HG03025 (cell line): ENCODE measurements around the gene OGDH.
A peak's percentile ranks its signal among the peaks of the same experiment; 100 is the strongest.
"Not testable (repeated sequence)": the region's sequence is repeated elsewhere in the genome, so short reads cannot be mapped to it uniquely, and the experiment has no call there.

Source experiments
- ATAC-seq: cut with Tn5 transposase; IDR thresholded peaks from one replicate; pipeline ENCODE4 v1.9.1; 2021; ENCODE audit warnings: mild to moderate bottlenecking, moderate library complexity; ENCODE audit not compliant: unreplicated experiment, low FRiP score

OGDH gene

DNA sequence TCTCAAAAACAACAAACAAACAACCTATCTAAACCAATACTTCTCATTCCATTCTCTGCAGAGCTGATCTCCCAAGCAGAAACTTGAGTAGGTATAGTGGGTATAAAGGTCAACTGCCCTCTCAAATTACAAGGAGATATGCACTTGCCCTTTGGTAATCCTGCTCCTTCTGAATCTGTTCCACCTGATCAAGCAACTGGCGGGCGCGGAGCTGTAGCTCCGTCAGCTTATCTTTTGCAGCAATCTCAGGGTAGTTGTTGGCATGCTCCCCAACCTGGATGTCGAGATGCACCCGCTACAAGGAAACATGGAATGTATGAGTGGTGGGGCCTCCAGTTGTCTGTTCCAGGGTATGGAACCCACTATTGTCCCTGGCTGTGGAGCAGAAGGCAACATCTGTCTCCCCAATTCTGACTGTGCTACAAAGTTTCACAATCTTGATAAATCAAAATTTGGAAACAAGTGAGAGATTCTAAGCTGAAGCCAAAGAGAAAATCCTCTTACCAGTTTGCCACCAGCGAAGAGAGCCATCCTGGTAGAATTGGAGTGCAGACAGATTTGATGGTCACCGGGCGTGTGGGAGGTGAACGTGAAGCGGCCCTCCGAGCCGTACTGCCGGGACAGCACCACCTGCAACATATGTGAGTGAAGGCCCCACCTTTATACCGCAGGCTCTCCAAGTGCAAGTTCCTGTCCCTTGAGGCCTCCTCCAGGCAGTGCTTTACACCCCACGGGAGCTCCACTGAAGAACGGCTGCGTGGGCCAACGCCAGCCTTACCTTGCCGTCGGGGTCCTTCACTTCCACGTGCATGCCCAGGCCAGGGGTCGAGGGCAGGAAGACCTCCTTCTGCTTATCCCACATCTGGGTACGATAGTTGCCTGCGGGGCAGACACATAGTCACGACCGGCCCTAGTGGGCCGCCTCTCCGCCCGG, 25.2 kb upstream of the OGDH start:
- peak; percentile 28 for ATAC-seq

DNA sequence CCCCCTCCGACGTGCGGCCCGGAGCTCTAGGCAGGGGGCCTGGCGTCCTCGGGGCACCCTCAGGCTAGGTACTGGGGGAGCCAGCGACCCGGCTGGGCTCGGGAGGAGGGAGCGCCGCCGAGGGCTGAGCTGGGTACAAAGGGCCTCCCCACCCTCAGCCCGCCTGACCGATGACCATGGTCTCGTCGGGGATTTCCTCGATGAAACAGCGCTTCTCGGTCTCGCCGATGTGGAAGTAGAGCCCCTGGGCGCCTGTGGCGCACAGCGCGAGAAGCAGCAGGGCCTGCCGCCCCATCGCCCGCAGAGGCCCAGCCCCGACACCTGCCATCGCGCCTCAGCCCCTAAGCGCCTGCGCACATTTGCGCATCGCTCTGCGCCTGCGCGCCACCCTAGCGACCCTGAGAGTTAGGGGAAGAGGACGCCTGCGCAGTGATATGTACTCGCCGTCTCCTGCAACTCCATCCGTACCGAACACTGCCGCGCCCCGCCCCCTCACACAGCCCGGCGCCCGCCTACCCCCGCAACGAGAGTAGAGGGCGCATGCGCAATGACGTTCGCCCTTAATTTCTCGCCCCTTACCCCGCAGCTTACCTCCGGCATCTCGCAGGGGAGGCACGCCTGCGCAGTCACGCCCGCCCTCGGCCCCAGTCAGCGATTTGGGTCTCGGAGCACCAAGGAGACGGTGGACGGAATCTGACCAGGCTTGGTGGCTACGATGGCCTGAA, 24.4 kb upstream of the OGDH start, which contains the start of gene TMED4:
TSS of gene TMED4 (minus strand) at position 353 of the 725 bp plus-strand sequence. CDS start at position 328, 25 bp downstream.
- peak; percentile 76 for ATAC-seq

DNA sequence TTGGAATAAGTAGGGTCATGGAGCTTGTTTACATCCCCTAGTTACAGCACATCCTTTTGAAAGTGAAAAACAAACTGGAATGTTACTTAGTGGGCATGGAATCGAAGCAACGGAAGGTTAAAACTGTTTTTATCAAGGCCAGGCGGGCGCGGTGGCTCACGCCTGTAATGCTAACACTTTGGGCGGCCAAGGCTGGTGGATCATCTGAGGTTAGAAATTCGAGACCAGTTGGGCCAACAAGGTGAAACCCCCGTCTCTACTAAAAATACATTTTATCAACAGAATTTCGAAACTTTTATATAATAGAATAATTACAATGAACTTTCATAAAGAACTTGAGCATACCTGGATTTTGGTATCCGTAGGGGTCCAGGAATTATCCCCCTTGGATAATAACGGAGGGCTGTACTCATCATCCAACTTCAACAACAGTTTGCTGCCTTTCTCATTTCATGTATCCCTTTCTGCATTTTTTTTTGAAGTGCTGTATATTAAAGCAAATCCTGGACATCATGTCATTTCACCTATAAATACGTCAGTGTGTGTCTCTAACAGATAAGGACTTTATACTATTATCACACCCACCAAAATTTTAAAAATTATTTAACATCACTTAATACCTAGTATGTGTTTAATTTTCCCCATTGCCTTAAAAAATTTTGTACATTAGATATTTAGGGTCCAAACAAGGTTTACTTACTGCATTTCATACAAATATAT, 23.1 kb upstream of the OGDH start:
- ATAC-seq, result no peak

DNA sequence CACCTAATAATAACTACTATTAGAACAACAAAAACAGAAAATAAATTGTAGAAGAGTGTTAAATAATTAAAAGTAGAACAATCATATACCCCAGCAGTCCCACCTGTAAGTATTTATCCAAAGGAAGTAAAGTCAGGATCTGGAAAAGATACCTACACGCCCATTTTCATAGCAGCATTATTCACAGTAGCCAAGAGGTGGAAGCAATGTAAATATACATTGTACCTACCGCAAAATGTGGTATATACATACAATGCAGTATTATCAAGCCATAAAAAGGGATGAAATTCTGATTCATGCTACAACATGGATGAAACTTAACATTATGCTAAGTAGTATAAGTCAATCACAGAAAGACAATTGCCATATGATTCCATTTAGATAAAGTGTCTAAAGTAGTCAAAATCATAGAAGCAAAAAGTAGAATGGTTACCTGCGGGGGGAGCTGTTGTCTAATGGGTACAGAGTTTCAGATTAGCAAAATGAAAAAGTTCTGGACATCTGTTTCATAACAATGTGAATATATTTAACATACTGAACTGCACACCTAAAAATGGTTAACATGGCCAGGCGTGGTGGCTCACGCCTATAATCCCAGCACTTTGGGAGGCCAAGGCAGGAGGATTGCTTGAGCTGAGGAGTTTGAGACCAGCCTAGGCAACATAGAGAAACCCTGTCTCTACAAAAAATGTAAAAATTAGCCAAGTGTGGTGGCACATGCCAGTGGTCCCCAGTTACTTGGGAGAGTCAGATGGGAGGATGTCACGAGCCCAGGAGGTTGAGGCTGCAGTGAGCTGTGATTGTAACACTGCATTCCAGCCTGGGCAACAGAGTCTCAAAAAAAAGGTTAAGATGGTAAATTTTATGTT, 18.4 kb upstream of the OGDH start:
- ATAC-seq, result no peak

DNA sequence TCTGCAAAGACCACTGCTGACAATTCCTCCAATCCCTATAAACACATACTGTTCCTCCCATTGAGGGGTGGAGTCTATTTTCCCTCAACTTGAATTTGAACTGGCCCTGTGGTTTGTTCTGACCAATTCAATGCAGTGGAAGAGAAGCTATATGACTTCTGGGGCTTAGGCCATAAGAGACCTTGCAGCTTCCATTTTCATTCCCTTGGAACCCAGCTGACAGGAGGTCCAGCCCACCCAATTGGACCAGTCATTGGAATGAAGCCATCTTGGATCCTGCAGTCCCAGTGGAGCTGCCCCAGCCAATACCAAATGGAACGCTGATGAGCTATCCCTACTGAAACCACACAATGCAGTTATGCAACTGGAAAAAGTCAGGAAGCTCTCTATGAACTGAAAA, 15.5 kb upstream of the OGDH start:
- ATAC-seq, result no peak

DNA sequence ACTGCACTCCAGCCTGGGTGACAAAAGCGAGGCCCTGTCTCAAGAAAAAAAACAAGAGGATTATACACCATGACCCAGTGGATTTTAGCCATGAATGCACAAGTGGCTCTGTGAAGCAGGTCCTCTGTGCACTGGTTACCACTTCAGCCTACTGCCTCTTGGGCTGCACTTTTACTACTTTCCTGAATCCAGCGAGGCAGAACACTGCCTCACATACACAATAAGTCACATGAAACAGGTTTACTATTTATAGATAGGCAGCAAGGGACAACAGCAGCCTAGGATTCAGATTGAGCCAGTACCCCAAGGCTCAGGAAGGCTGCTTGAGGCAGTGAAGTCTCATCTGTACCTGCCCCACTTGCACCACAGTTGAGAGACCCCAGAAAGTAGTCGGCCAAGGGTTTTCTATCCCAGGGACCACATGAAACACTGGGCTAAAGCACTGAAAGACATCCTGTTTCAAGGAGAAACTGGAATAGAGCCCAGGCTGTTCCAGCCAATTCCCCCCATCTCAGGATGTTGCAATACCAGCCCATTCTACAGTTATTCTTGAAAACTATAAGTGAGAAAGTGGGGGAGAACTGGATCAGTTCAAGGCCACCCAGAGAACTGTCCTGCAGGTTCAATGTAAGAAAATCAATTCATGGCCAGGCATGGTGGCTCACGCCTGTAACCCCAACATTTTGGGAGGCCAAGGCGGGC, 10.3 kb upstream of the OGDH start:
- no peak for ATAC-seq

DNA sequence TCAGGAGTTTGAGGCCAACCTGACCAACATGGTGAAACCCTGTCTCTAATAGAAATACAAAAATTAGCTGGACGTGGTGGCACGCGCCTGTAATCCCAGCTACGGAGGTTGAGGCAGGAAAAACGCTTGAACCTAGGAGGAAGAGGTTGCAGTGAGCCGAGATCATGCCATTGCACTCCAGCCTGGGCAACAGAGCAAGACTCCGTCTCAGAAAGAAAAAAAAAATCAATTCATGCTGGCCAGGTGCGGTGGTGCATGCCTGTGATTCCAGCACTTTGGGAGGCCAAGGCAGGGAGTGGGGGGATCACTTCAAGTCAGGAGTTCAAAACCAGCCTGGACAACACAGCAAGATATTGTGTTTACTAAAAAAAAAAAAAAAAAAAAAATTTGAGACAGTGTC, 9.2 kb upstream of the OGDH start:
- not testable (repeated sequence) for ATAC-seq

DNA sequence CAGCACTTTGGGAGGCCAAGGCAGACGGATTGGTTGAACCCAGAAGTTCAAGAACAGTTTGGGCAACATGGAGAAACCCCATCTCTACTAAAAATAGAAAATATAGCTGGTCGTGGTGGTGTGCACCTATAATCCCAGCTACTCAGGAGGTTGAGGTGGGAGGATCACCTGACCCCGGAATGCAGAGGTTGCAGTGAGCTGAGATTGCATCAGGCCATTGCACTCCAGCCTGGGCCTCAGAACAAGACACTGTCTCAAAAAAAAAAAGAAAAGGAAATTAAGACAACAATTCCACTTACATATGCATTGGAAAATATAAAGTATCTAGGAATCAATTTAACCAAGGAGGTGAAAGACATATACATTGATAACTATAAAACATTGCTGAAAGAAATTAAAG, 7.2 kb upstream of the OGDH start:
- ATAC-seq, result no peak

DNA sequence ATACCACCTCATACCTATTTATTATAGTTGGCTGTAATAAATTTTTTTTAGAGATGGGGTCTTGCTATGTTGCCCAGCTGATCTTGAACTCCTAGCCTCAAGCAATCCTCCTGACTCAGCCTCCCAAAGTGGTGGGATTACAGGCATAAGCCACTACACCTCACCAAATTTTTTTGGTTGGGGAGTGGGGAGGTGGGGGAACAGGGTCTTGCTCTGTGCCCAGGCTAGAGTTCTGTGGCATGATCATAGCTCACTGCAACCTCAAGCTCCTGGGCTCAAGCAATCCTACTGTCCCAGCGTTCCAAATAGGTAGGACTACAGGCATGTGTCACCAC, 3.9 kb upstream of the OGDH start:
- ATAC-seq, result no peak

DNA sequence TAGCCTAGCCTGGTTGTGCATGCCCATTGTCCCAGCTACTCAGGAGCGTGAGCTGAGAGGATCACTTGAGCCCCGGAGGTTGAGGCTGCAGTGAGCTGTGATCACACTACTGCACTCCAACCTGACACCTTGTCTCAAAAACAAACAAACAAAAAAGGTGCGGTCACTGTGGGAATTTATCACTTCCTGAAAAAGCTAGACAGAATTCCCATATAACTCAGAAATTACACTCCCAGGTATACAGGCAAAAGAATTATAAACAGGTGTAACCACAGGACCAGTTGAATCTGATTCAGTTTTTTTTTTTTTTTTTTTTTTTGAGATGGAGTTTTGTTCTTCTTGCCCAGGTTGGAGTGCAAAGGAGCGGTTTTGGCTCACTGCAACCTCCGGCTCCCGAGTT, 3.2 kb upstream of the OGDH start:
- ATAC-seq, result no peak

DNA sequence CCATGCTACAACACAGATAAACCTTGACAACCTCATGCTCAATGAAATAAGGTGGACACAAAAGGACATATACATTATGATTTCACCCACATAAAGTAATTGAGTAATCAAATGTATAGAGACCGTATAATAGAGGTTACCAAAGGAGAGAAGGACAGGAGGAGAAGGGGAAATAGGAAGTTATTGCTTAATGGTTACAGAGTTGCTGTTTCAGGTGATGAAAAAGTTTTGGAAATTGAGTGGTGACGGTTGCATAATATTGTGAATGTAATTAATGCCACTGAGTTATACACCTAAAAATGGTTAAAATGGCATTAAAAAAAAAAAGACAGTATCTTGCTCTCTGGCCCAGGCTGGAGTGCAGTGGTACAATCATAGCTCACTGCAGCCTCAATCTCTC, 1.5 kb upstream of the OGDH start:
- ATAC-seq, result no peak

DNA sequence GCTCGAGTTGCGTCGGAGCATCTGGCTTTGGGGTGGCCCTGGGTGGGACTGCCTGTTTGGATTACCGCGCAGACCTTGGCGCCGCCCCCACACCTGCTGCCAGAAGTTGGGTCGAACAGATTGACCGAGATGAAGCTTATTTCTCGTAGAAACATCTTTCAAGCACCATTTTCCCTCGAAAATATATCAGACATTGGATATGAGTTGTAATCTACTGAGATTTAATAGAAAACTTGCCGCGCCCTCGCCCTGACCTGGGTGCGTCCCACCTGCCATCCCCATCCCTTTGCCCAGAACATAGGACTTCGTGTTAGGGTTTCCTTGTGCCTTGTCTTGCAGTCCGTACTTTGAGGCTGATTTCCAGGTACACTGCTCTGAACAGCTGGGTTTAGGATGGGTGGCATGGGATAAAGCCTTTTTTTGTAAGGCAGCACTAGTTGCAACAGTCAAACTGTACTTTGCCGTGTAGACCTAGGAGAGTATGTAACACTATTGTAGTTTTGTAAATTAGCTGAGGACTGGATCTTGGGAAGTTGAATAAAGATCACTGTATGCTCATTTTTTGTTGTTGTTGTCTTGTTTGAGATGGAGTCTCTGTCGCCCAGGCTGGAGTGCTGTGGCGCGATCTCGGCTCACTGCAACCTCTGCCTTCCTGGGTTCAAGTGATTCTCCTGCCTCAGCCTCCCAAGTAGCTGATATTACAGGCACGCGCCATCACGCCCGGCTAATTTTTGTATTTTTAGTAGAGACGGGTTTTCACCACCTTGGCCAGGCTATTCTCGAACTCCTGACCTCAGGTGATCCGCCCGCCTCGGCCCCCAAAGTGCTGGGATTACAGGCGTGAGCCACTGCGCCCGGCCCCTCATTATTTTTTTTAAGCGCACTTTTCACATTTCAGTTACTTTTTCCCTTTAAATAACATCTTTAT, 978 bp downstream of the OGDH start:
- ATAC-seq, result no peak

DNA sequence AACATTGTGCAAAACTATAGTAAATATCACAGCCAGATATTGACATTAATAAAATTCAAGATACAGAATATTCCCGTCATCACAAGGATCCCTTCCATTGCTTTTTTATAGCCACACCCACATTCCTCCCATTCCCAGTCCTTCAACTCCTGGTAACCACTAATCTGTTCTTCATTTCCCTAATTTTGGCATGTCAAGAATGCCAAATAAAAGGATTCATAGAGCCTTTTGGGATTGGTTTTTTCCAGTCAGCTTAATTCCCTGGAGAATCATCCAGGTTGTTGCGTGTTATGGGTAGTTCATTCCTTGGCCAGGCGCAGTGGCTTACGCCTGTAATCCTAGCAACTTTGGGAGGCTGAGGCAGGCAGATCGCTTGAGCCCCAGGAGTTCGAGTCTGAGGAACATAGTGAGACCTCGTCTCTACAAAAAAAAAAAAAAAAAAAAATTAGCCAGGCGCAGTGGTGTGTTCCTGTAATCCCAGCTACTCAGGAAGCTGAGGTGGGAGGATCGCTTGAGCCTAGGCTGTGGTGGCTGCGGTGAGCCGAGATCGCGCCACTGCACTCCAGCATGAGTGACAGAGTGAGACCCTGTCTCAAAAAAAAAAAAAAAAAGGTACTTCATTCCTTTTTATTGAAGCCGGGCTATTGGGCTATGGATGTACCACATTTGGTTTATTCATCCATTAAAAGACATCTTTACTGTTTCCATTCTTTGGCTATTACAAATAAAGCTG, 2.7 kb downstream of the OGDH start:
- ATAC-seq, result no peak

DNA sequence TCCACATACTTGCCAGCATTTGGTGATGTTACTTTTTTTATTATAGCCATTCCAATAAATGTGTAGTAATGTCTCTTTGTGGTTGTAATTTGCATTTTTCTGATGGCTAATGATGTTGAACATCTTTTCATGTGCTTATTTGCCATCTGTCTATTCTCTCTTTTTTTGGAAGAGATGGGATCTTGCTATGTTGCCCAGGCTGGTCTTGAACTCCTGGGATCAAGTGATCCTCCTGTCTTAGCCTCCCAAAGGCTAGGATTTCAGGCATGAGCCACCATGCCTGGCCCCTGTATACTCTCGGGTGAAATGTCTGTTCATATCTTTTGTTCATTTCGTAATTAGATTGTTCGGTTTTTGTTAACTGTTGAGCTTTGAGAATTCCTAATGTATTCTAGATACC, 3.4 kb downstream of the OGDH start:
- no peak for ATAC-seq

DNA sequence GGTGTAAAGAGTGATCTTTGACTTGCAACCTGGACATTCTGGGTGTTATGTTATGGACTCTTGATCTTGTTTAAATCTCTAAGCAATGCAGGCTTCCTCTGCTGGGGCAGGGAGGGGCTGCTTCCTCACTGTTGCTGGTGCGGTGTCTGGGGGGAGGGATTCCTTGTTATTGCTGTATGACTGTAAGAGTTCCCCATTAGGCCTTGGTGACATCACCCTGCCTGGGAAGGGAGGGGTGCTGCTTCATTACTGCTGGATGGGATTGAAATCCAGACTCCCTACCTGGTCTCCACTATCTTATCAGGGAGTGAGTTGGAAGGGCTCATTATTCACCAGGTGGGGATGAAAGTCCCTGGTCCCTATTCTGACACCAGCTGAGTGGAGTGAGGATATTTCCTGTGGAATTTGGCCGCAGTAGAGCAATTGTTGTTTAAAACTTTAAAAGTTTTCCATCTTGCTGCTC, 8.8 kb downstream of the OGDH start:
- no peak for ATAC-seq

DNA sequence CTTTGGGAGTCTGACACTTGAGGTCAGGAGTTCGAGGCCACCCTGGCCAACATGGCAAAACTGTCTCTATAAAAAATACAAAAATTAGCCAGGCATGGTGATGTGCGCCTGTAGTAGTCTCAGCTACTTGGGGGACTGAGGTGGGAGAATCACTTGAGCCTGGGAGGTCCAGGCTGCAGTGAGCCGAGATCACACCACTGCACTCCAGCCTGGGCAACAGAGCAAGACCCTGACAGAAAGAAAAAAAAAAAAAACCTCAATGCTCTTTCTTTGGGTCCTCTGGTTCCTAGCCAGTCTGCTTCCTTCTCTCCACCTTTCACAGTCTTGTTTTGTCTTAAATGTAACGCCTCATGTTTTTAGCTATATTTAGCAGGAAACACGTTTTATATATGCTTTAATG, 9.4 kb downstream of the OGDH start:
- ATAC-seq, result no peak

DNA sequence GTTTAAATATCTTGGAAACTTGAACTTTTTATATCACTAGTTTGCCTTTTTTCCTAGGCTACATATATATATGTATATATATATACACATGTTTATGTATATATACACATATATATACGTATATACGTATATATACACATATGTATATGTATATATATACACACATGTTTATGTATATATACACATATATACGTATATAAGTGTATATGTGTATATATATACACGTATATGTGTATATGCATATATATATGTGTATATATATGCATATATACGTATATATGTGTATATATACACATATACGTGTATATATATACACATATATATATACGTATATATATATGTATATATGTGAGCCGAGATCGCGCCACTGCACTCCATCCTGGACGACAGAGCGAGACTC, 10.1 kb downstream of the OGDH start:
- no peak for ATAC-seq
